GM19455 (cell line): ENCODE data around the gene PNLIPRP2.

ENCODE experiments used
- ATAC-seq: cut with Tn5 transposase; IDR thresholded peaks from one replicate; pipeline ENCODE4 v1.9.1; 2021; ENCODE audit not compliant: unreplicated experiment

PNLIPRP2 gene

DNA sequence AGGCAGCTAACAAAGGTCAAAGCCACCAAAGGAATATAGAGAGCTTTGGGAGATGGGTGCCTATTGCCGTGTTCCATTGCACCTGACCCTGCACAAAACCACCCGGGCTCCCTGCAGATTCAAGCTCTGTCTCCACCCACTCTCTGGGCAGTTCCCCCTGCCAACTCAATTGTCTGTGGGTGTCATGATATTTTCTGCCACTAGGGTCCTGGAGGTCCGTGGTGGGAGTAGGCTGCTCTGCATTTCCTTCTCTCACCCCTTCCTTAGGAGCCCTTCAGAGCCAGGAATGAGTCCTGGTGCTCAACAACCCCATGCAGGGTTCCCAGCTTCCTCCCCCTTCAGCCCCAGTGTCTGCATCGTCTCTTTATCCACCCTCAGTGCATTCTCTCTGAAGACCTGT is 34.1 kb downstream of the PNLIPRP2 start:
- ATAC-seq = no peak

DNA sequence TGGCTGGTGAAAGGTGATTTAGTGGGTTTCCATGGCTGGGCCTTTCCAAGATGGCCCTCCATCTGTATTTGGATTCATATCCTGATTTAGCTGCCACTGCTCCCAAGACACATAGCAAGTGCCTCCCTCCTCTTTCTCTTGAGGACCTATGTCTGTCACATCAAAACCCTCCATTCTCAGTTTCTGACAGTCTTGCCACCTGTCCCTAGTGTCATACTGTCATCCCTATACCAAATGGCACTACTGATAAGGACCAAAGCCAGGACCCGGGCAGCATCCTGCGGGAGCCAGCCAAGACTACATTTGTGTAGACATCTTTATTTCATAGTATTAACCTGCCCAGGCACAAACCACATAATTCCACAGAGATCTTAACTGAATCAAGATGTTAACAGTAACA is 34.8 kb downstream of the PNLIPRP2 start:
- no peak for ATAC-seq

DNA sequence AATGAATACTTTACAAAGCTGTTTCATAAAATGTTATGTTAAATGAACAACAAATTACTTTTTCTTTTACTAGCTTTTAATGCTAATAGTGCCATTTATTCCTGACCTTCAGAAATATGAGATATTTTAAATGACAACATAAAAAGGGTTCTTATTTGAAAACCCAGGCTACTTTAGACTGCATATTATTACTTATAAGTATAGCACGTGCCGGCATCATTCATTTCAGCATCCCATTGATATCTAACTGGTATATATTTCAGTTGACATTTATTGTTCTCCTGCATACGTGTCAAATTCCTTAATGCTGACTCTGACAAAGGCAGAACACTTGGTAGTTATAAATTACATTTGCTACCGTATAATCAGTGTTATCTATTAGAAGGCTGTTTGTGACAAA is 35.3 kb downstream of the PNLIPRP2 start:
- ATAC-seq = no peak

DNA sequence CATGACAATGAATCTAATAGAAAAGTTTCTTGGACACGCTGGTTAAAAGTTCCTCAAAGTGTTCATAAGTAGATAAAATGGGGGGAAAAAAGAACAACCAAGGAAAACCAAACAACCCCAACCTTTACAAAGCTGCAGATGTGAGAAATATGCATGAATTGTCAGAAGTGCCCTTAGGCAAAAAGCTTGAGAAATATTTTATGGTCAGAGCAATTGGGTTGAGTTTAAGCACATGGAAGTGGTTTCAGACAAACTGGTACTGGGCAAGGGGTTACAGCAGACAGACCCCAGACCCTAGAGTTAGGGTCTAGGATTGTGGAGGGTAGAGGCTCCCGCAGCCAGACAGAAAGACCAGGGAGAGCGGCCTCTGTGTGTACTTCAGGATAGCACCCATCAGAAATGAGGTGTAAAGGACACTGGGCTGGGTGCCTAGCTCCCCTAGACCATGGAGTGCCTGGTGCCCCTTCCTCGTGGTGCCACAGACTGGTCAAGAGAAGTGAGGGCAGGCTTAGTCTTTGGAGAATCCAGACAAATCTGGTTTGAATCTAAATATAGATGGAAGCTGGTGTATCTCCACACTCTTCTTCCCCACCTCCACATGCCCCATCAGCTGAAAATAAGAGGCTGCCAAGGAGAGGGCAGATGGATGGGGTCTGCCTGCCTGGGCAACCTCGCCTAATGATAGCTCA is 37.3 kb downstream of the PNLIPRP2 start:
- no peak for ATAC-seq

DNA sequence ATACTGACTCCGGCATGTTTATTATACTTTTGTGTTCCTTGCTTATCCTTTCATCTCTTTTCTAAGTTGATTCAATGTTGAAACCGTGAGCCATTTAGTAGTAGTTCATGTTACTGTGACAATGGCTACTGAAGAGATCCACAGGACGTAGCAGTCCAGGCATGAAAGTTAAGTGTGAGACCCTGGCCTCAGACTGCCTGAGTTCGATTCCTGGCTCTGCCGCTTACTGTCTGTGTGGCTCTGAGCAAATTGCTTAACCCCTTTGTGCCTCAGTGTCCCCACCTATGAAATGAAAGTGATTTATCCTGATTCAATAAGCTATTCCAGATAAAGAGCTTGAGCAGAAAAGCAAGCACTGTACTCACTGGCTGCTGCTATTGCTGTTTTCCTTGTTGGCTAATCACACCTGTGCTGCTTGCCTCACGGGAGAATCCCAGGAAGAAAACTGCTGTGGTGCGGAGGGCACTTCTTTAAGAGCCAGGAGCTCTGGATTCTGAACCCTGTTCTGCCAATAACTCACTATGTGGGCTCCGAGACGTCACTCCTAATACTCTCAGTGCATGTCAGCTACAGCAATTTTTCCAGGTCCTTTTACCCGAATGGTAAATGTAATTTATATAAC is 38.4 kb downstream of the PNLIPRP2 start:
- ATAC-seq = no peak

DNA sequence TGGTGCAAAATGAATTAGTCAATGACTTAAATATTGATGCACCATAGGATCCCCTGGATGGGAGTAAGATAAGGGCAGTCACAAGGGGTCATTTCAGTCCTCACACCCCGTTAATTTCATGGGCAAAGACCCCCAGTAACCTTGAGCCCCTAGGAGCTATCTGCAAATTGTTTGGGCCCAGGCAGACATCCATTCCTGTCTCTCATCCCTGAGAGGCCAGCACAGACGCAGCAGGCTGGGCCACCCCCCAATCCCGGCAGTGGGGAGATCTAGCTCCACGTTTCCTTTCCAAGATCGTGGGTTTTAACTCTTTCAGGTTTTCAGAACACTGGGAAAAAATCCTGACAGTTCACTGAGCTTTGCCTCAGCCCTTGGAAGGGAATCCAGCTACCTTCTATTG is 40.1 kb downstream of the PNLIPRP2 start:
- no peak for ATAC-seq

DNA sequence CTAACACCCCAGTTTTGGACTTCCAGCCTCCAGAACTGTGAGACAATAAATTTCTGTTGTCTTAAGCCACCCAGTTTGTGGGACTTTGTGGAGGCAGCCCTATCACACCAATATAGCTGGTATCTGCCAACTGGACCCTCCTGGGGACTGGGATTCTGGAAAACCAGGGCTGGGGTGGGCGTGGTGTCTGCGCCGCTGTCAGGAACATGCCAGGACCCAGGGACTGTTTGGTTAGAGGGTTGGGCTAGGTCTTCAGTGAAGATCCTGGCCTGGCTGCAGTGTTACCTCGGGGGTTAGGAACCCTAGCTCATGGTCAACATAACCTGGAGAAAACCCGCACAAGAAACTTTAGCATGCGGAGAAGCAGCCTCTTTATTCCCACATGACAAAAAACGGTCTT is 42.6 kb downstream of the PNLIPRP2 start:
- ATAC-seq = no peak

DNA sequence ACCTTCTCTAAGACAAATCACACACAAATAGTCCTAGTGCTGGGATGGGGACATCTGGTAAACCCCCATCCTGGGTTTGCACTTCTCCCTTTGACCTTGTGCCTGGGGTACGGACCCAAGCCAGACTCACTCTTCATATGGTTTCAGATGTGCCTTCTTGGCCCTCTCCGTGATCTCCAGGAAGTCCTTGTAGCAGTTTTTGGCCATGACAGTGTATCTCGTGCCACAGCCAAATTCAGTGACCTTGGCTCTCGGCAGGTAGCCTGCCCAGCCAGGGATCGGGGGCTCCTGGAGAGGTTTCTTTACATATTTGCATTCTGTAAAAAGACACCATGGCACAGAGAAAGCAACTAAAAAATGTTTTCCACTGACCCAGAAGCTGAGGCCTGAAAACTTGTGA is 43.9 kb downstream of the PNLIPRP2 start:
- no peak for ATAC-seq

DNA sequence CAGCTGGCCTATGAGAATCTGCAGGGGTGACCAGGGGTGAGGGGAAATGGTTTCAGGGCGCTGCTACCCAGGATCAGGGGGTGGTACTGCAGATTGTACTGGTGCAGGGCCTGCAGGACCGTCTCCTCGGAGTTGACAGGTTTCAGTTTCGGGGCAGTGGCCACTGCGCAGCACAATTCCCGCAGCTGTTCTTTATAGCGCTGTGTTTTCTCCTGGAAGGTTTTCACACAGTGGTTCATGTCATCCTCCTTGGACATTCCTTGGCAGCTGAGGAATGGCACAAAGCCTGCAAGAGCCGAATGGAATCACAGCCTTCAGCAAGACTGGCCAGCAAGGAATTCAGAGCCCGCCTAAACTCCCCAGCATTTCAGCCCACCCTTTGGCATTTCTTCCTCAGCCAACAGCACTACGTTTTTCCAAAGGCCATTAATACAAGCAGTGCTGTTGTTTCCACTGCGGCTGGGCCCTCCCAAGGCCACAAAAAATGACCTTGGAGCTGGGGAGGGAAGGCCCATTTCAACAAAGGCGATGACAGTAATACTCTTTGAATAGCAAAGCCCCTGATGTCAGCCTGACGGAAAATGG is 44.9 kb downstream of the PNLIPRP2 start:
- no peak for ATAC-seq

DNA sequence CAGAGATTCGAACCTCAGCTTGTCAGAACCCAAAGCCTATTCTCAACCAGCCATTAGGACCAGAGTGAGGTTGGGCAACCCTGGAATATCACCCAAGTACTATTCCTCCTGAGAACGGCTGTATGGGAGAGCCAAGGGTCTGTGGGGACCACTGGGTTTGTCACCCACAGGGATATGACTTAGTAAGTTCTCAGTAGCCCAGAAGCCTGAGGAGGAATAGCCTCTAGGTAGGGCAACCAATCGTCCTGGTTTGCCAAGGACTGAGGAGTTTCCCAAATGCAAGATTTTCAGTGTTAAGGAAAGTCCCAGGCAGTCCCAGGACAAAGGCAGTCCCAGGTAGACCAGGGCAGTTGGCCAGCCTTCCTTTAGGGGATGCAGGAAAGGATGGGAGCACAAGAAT is 46.7 kb downstream of the PNLIPRP2 start:
- ATAC-seq = no peak

DNA sequence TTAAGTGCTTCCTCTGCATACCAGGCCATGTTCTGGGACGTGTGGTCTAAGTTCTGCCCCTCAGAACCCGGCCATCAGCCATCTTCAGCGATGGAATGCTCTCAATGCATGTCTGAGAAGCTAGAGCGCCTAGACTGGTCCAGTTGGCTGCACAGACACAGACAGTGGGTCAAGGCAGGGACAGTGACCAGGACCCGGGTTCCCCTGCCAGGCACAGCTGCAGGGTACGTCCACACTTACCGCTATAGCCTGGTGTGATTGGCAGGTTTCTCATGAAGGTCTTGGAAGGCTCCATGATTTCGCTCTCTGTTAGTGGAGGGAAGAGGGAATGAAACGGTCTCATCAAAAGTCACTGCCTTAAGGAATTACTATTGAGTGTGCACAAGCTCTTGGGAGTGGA is 47.3 kb downstream of the PNLIPRP2 start:
- no peak for ATAC-seq

DNA sequence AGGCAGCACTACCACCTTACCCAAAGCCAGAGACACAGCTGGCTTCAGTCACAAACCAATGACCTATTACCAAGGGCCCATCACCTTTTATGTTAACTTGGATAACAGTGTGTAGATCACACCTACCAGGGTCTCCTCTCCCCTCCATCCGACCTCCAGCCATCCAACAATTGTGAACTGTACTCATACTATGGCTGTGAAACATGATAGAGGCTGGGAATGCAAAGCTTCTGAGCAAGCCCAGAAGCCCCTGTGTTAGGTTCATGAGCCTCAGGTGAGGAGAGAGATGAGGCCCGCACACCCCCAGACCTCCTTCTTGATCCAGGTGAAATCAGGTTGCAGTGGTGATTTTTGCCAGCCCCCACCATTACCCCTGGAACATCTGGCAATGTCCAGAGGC is 47.7 kb downstream of the PNLIPRP2 start:
- ATAC-seq = no peak

DNA sequence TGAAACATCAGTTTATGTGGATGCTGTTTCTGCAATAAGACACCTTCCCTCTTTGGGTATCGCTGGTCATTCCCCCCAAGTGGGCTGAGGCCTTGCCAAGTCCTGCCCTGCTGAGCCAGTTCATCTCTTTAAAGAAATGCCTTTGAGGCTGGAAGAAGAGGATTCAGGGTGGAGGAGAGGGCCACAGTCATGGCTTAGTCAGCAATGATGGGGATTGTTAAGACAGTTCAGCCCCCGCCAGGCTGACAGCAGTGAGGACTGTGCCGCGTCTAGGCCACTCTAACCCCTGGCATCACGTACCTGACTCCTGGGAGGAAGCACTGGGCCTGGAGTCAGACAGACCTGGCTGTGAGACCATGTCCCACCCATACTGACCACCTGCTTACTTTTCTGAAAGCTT is 48.3 kb downstream of the PNLIPRP2 start:
- ATAC-seq = no peak

DNA sequence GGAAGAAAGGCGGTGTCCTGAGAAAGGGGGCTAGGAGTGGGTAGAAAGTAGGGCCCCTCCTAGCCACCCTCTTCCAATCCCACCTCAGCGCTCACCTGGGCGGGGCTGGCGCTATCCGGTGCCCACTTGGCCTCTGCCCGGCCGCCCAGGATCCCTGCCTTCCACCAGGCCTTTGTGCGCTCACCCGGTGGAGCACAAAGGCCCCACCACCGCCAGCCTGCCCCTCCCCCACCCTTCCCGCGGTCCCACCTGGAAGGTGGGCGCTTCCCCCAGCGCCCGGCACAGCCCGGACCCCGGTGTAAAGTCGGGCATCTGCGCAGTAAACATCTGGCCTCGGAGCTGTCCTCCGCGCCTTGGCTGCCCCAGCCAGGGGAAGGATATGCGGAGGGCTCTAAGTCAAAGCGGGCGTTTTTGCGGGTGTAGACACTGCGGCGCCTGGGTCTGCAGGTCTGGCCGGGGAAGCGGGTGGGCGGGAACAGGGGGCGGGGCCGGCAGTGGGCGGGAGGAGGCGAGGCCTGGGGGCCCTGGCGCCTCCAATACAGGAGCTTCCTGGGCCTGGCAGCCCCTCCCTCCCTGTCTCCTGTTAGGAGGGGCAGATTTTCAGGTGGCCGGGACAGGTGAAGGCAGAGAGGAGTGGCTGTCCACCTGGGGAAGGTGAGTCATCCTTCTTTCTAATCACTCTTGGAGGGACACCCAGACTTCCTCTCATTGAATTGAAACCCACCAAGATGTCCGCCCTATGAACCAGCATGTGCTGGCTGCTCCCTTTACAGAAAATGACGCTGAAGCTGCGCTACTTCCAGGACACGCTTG is 49.3 kb downstream of the PNLIPRP2 start:
- ATAC-seq = no peak

DNA sequence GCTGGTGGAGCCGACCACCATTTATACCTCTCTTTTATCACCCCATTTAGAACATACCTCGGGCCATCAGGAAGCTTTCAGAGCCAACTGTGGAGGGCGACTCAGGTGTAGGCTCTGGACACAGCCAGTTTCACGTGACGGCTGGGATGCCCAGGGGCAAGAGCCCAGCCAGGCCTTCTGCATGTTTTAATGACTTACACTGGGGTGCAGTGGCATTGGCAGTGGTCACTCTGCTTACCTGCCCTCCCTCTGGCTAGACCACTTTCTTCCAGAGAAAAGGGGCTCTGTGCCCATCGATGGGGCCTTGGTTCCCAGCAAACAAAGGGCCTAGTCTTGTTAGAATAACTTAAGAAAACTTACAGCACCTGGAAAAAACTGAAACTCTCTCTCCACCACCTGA is 50.0 kb downstream of the PNLIPRP2 start:
- ATAC-seq = no peak

DNA sequence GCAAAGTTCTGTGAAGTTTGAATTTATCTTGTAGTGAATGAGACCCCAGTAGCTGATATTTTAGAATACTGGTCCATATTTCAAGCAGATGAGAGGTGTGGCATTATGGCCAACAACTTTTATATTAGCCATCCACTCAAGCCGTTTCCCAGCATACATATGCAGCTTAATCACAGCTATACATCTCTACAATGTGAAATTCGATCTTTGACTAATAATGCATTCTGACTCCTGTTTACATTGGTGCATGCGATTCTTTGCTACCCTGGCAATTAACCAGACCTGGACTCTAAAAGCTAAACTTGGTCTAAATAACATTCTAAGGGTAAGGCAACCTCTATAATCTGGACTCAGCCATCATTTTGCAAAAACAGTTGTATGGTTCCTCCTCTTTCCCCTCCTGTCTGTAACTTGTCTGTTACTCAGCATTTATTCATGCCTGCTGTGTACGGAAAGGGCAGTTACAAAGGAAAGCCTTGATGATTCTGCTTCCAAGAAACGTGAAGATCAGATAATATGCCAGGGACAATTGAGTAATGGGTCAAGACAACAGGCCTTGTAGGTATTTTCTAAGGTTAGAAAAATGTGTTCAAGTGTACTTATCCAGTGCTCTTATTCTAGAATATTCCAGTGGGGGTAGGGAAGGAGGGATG is 50.6 kb downstream of the PNLIPRP2 start:
- ATAC-seq = no peak

DNA sequence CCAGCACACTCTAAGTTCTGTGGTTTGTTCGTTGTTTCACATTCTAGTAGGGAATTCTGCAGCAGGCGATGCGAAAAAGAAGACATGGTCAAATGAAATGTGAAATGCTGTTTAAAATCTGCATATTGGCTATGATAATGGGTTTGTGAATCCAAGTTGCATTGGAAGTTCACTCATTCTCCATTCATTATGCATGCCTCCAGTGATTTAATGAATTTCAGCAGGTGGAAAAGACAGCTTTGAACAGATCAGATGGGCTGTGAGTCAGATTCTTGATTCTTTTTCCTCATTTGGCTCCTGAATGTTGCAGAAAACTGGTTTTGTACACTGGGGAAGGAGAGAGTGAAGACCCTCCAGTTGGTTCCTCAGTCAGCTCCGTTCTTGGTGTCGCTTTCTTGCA is 52.1 kb downstream of the PNLIPRP2 start:
- no peak for ATAC-seq

DNA sequence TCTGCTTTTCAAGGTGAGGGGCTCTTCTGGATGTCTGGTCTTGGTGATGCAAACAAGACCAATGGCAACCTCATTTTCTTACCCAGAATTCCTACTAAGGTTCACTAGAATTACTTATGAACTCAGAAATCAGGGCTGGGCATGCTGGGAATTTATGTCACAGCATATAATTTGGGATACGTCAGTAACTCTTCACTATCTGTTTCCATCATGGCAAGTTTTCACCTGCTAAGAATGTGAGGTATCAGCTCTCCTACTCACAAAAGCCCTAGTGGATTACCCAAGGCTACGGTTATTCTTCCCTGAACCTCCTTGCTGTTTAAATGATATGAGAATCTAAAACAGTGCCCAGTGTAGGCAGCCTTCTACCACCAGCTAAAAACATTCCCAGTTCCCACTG is 53.1 kb downstream of the PNLIPRP2 start:
- ATAC-seq = no peak

DNA sequence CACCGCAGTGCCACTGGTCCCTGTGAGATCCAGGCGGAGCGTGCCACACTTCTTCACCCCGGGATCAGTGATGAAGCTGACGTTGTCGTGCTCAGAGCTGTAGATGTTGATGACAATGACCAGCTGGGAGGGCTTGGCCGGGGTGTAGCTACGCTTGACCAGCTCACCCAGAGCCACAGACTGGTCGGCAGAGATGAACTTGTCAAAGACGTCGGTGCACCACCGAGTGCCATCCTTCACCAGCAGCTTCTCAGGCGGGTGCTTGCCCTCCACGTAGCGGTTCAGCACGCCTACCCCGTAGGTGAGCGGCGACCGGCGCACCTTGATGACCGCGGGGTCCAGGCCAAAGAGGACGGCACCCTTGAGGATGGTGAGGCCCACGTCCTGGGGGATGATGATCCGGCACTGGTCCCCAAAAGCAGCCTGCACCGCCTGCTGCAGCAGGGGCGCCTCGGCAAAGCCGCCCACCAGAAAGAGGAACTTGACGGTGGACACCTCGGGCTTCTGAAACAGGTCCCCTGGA is 54.2 kb downstream of the PNLIPRP2 start:
- no peak for ATAC-seq

DNA sequence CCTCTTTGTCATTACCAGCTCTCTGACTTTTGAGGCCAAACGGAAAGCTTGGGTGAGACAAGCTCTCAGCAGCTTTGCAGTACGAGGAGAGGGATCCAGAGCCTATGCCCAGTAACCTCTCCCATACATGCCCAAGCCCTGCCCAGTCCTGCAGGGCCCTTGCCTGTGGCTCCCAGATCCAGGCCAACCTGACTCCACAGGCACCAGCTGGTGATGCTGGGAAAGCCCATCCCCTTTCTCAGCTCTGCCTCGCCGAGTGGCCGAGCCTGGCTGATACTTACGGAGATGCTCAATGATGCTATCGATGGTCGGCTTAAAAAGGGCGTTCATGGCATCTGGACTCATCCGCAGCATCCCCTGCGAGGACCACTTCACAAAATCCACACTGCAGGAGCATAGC is 55.4 kb downstream of the PNLIPRP2 start:
- ATAC-seq = no peak

DNA sequence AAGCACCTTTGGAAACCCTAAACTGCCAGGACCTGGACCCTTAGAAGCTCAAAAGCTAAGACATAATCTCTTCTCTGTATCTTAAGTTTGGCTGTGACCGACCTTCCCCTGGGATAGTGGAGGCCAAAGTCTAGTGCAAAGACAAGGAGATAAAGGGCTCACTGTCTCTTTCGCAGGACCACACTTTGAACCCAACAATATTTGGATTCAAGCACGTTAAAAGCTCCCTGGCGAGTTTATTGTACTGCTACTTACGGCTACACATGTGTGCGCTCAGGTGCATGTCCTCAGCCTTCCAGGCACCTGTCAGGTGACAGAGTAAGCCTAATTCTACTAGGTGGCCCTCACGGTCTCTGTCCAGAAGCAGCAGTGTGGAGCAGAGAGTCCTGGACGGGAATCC is 55.9 kb downstream of the PNLIPRP2 start:
- ATAC-seq = no peak
